GM19452 (cell line): Measurements from ENCODE around the gene SEPTIN8.

Source experiments
- ATAC-seq: cut with Tn5 transposase; IDR thresholded peaks from one replicate; pipeline ENCODE4 v1.9.1; 2021; ENCODE audit not compliant: unreplicated experiment

The SEPTIN8 gene

DNA sequence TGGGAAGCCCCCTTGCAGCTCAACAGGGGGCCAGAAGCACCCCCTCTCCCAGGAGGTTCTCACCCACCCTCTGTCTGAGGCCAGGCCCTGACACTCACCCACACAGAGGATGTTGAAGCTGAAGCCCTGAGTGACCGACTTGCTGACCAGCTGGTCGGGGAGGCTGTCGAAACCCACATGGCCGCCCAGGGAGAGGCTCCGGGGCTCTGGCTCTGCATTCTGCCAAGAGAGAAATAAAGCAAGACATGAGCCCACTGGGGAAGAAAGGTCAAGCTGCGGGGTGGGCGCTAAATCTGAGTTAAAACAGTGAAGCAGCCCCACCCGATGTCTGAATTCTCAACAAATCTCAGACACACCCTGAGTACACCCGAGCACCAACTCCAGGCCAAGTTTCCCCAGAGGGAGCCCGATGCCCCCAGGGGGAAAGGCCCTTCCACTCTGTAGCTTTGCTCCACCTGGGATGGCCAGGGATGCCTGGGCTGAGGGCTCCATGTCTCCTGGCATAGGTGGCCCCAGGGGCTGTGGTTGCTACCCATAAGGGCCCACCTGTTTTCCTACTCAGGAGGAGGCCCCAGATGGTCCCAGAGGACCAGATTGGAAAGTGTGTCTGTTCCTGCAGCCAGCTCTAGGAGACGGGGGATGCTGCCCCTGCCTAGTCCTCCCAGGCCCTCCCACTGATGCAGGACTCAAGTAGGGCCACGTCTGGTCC, 11.6 kb downstream of the SEPTIN8 start:
- ATAC-seq: no peak

DNA sequence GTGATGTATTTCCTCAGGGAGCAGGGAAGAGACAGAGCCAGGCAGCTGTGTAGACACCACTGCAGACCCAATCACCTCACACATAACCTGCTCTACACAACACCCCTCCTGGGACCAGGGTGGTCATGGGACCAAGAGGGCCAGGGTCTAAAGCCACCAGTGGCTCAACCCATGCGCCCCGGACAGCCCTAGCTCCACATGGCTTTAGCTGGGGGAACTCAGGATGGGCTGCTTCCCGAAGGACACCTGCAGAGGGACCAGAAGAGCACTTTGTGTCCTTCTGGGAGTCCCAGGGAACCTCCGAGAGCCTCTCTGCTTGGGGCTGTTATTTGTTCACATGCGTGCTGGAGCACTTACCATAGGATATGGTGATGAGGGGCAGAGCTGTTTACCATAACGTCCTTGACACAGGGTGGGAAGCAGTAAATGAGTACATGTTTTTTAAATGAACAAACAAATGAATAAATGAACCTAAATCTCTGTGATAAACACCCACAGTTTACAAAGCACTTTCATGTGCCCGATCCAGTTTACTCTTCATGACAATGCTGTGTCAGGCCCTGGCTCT, 12.3 kb downstream of the SEPTIN8 start:
- no peak for ATAC-seq

DNA sequence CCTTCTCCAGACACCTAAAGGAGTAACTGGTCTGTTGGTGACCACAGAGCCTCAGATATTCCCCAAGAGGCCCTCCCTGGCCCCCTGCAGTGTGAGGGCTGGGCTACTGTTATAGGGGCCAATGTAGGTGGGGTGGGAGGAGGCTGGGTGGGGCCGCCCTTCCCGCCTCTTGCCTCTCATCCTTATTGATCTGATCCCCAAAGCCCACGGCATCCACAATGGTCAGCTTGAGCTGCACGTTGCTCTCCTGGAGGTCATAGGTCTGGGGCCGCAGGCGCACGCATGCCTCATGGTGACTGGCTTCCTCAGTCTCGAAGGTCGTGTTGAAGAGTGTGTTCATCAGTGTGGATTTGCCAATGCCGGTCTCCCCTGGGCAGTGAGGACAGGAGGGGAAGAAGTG, 13.0 kb downstream of the SEPTIN8 start:
- ATAC-seq: no peak

DNA sequence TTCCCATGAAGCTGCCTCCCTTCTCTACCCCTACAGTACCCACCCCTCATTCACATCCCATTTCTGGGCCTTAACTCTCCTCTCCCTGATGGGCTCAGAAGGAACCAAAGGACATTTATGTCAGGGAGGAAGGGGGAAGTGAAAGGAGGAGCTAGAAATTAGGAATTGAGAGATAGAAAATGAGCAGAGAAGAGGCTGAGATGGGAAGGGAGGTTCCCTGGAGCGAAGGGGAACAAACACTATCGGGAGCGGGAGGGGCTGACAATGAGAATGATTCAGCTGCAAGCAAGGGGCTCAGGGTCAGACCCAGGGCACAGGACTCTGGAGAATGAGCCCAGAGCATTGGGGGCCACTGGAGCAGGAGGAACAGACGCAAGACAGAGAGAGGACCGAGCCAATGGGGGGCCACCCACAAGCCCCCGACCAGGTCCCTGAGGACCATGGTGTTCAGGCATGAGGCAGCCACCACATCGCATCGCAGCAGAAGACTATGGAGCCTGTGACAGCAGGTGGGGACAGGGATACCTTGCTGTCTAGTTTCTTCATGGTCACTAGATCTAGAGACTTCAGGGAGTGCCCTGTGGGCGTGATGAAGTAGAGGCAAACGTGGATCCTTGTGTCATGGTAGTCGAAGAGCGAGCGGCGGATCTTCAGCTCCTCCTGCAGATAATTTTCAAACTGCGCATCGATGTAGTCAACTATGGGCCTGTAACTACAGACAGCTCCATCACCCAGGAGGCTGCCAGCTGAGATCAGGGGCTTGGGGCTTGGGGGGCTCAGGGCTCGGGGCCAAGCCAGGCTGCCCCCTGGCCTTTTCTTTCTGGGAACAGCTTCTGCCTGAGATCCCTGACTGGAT, 13.6 kb downstream of the SEPTIN8 start:
- ATAC-seq: no peak

DNA sequence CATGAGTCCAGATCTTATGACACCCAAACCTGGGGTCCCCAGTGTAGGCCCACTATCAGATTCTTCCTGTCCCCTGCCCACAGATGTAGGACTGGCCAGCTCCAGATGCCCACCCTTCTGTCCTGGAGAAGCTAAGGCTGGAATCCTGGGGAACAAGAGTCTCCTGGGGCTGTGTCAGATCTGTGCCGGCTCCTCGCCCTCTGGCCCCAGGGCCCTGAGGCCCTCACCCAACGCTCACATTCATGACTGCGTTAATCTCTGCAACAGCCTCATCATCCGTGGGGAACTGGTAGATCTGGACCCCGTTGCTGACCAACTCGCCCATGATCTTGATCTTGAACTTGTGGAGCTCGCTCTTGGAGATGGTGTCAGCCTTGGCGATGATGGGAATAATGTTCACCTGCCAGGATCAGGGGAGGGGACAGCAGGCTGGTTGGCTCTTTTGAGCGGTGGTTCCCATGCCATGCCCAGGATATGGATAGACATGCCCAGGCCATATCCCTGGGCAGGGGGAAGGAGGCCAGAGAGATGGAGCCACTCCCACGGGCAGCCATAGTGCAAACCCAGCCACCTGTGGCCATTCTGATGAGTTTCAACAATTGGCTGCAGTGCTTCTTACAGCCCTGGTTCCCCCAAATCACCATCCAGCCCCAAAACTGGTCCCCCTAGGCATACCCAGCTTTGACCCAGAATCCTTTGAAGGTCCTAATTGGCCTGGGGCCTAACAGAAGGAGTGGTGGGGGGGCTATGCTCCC, 14.6 kb downstream of the SEPTIN8 start:
- no peak for ATAC-seq

DNA sequence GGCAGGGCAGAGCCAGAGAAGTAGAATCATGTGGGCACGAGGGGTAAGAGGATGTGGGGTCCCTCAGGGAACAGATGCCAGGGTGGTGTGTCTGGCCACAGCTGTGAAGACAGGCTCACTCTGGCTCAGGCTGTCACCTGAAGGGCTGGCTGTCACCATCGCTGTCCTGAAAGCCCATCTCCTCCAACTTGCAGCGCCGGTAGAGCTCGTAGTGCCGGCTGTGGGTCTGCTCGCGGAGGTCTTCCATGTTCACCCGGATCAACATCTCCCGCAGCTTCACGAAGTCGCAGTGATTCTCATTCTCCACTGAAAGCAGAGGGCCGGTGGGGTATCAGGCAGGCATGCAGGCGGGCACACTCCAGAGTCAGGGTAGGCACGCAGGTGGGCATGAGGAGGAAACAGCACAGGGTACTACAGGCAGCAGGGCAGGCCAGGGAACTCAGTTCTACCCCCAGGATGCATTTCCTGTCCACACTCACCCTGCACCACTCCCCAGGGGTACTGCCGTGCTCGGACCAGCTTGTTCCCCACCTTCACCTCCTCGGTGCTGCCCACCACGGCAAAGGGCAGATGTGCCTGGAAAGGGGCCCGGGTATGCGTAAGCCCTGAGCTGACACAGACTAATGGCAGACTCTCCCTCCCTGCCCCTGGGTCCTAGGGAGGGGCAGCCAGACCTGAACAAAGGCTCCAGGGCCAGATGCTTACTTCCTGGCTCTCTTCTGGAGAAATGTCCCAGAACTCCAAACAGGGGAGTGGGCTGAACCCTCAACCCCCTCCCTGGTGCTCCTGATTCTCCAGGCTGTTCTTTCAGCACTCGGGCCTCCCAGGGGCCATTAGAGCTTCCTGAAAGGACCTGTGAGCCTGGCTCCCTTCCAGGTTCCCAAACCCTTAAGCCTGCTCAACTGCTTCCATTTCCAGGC, 15.5 kb downstream of the SEPTIN8 start:
- no peak for ATAC-seq

DNA sequence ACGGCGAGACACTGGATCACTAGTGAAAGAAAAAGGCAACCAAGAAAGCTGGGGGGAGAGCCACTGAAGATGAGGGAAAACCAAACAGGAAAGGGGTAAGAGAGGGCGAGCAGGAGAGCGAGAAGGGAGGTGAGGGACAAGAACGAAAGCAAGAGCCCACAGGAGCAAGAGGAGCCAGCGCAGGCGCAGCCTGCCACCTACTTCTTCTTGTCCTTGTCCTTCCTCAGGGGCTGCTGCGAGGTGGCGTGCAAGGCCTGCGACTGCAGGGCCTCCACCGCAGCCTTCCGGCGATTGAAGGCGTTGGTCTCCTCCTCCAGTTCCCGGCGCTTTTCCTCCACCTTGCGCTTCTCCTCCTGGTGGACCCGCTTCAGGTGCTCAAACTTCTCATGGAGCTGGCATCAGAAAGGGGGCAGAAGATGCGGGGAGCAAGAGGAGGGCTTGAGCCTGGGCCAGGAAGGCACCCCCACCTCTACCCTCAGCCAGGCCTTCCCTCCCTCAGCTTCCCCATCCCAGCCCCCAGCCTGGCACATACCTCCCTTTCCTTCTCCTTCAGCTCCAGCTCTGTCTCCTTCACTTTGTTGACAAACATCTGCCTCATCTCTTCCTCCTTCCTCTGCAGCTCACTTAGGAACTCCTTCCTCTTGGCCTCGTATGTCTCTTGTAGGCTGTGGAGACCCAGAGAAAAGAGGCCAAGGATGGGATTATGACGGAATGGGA, 16.3 kb downstream of the SEPTIN8 start:
- no peak for ATAC-seq

DNA sequence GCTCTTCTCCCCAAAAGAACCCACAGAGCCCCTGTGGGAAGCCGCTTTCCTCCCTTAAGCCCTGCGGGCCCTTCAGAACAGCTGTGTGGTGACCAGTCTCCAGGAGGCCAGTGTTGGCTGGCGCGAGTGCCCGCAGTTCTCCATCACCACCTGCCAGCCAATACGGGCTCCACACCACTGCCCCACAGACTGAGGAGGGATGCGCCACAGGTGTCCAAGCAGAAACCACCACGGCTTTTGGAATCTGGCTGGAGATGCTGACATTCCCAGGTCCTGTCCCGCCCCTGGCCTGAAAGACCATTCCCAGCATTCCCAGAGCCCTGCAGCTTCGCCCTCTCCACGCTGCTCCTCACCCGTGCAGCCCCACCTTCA, 17.0 kb downstream of the SEPTIN8 start:
- ATAC-seq: no peak

DNA sequence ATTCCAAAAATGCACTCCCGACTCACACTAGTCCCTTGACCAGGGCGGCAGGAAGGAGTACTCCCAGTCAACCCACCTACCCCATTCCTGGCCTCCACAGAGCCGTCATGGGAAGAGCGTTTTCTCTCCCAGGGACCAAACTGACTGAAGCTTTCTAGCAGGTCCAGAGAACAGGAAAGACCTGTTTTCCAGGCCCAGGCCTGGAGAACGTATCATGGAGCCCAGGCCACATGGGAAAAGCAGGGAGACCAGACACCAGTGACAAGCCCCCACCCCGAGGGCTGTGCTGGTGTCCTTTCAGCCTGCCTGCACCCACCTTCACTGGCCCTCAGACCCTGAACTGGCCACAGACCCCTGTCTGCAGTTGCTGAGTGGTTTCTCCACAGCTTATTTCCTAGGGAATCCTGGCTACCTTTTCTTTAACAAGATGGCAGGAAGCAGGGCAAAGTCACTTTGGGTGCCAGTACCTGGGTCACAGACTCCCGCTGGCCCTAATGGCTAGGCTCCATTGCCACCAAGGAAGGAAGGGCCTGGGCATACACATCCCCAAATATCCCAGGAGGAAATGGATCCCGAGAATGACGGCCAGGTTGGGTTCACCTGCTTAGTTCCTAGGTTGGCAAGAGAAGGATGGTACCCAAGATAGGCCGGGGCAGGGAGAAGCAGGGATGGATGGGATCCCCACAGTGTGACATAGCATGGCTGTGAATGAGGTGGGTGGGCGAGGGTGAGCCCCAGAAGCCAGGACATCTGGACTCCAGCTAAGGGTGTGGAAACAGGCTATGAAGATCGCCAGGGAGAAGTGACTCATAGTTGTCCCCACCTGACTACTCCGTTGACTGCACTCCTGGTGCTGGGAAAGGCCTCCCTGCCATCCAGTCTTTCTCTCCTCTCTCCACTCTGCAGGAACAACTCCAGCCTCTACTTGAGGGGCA, 17.7 kb downstream of the SEPTIN8 start:
- no peak for ATAC-seq

DNA sequence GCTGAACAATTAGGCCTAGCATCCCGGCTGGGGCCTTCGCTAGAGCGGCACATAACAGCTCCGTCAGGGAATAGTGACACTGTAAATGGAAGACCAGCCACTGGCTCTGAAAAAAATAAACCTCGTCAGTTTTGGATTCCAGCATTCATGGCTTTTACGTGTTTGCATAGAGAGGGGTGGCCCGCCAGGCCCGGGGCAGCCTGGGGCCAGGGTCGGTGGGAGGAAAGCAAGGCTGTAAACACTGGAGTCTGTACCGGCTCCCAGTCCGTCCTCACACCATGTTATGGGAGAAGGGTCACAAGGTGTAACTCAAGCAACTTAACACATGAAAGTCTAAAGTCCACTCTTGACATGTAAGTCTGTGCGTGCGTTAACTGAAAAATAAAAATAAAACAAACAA, 18.6 kb downstream of the SEPTIN8 start:
- ATAC-seq: no peak

DNA sequence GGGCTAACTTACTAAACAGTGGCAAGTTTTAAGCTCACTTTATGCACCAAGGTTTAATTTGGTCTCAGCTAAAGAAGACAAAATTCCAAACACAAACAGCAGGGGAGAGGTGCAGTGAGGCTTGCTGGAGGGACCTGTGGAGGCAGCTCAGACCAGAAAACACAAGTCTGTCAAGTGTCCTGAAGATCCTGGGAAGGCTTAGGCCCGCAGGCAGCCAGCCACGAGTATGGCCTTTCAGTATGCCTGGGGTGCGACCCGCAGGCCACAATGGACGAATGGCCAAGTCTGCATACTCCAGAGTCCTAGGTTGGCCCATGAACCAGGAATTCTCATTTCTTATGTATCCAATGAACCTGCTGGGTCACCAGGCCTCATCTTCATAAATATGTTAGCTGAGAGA, 20.5 kb downstream of the SEPTIN8 start:
- no peak for ATAC-seq

DNA sequence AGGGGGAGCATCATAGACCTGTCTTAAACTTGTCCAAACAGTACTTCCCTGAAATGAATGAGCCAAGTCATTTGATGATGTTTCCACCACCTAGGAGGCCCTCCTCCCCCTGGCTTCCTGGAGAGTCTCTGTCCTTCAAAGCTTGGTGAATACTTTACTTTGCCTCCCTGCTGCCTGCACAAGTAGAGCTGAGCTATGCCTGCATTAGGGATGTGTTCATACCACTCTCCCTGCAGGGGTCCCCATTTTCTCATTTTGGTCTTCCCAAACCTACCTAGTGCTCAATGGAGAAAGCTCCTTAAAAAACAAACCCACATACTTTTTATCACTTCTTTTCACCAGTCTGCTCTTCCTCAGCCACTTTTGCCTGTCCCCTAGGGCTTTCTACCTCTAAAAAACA, 22.1 kb downstream of the SEPTIN8 start:
- no peak for ATAC-seq

DNA sequence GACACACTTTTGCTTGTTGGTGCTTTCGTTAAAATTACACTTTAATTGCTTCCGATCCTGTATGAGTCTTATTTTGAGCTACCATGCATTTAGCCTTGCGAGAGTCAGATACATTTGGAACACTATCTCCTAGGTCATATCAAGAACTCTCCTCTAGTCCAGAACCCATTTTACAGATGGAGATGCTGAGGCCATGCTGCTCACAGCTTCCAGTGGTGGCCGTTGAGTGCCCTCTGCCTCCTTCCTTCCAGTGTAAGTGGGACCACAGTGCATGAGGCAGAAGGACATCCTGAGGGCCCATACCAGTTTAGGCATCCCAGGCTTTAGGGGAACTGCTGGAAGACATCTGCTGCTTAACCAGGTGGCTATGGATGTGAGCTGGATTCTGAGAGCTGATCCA, 22.9 kb downstream of the SEPTIN8 start:
- no peak for ATAC-seq

DNA sequence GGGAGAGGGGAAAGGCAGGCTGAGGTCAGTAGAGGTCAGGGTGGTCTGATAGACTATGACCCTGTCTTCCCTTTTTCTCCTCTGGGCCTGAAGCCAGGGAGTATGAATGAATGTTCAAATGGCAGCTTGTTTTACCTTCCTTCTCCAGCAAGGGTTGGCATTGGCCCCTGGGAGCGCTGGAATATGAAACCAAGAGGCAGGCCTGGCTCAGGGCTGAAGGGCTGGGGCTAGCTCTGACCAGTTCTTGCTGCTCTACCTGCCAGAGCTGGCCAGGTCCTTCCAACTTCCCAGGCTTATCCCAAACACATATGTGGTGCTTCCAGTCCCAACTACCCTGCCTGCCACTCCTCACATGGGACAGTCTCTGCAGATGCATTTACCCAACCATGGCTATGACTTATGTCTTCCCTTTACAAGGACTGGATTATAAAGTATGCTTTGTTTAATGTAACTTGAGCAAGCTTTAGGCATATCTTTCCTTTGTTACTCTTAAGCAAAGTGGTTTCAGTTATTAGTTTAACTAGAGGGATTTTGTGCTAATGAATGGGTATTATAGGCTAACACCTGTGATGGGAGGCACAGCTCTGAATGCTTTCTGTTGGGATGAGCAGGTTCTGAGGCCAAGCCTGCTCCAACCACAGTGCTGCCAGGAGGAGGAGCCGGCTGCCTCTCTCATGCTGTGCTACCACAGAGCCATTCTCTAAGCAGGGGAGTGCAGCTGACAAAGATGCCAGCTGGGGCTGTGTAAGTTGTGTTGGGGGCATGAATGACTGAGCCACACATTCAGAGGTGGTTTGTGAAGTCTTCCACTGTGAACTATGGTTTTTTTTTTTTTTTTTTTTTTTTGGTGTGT, 23.7 kb downstream of the SEPTIN8 start:
- ATAC-seq: no peak

DNA sequence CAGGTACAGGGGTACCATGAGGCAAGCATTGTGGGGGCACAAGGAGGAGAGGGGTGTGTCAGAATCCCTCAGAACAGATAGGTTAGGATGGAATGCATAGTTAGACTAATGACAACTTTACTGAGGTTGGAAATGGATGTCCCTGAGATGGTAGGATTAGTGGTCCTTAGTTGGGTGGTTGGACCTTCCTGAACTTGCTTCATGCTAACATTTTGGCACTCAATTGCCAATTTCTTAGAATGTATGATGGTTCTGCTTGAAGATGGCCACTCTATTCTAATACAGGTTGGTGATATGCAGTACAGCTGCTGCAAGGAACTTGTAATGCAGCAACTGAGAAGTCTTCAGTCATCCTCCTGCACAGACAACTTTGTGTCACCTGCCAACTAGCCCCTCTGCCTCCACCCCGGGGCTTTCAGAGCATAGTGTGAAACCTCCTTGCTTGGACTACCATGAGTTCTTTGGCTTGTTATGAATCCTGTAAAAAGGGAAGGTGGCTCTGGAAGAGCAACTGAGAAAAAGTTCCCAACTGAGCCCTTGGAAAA, 24.4 kb downstream of the SEPTIN8 start:
- ATAC-seq: no peak

DNA sequence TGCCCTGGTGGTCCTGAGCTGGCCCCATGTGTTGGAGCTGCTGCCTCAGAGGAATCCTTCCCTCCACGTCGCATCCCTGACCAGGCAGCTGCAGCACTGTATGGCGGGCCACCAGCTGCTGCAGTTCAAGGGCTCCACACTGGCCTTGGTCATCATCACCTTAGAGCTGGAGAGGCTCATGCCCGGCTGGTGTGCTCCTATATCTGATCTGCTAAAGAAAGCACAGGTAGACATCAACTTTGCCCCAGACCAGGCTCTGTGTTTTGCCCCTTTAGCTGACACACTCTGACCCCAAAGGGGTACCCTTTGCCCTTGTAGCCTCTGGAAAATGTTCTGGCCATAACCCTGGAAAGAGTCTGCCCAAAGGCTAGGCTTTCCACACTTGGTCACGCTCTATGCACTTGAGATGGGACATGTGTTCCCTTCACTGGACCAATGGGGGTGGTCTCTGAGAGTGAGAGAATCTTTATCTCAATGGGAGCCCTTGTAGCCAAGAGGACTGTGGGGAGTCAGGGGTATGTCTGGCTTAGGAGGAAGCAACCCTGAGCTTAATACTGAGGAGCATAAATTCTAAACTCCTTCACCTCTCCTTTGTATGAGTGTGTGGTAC, 25.0 kb downstream of the SEPTIN8 start:
- ATAC-seq: no peak

DNA sequence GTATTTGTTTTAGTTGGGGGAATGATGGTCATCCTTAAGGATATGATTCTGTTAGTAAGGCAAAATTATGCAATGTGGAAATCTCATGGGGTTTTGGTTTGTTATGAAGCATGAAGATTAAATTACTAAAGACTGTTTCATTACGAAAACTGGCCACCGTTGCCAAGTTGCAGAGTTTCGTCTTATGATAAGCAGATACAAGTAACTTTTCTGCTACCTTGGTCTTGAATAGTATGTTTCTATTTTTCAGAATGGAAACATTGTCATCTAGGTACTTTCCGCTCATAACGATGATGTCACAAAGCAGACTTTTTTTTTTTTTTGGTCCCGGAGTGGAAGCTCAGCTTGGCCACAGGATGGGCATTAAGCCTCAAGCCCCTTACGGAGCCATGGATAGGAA, 25.6 kb downstream of the SEPTIN8 start:
- no peak for ATAC-seq
